Upper lobe of left lung (tissue), 6 donors: ENCODE results near the gene S100A2. TPM values are rescaled to one million over a fixed set of nuclear protein-coding genes. Genes with fewer than 3 reads are reported as not detected.

Source experiments
- ATAC-seq, 2 donors: fragments of 200-7000 bp; cut with Tn5 transposase; one replicate each; pipeline ENCODE4 v1.9.1; 2022; ENCODE audit warnings: mild to moderate bottlenecking in 2 of 2, moderate library complexity in 2 of 2; ENCODE audit not compliant: low FRiP score in 2 of 2
- DNase-seq, 2 donors: peaks; one replicate each; pipeline ENCODE4 v3.0.0-alpha.2; 2019 to 2020
- H3K27ac ChIP-seq, 4 donors: fragments of 200-600 bp; sonication (generic); one replicate each; pipeline ENCODE4 v1.5.1; 2016 to 2019
- H3K27me3 ChIP-seq, 4 donors: fragments of 200-600 bp; sonication (generic); one replicate each; pipeline ENCODE4 v1.5.1; 2017 to 2019
- H3K36me3 ChIP-seq, 4 donors: fragments of 200-600 bp; sonication (generic); one replicate each; pipeline ENCODE4 v1.5.1; 2016 to 2019
- H3K4me1 ChIP-seq, 4 donors: fragments of 200-600 bp; sonication (generic); one replicate each; pipeline ENCODE4 v1.5.1; 2018 to 2019
- H3K4me3 ChIP-seq, 4 donors: fragments of 200-600 bp; sonication (generic); one replicate each; pipeline ENCODE4 v1.5.1; 2017 to 2019; ENCODE audit warnings: mild to moderate bottlenecking in 2 of 4, moderate library complexity in 1 of 4
- H3K9me3 ChIP-seq, 4 donors: fragments of 200-600 bp; sonication (generic); one replicate each; pipeline ENCODE4 v1.5.1; 2018 to 2019
- EP300 ChIP-seq, 4 donors: sonication (generic); formaldehyde crosslinking; IDR thresholded peaks; one replicate each; pipeline ENCODE4 v1.5.1; 2017; ENCODE audit warnings: antibody characterized with exemption in 4 of 4, control low read depth in 2 of 4
- POLR2A ChIP-seq, 4 donors: fragments of 450-650 bp; IDR thresholded peaks; one replicate each; pipeline ENCODE4 v1.5.1; 2016 to 2017; ENCODE audit warnings: antibody characterized with exemption in 4 of 4, mild to moderate bottlenecking in 2 of 4
- POLR2AphosphoS5 ChIP-seq, 2 donors: sonication (generic); formaldehyde crosslinking; IDR thresholded peaks; one replicate each; pipeline ENCODE4 v1.5.1; 2017; ENCODE audit warnings: antibody characterized with exemption in 2 of 2
- WGBS, 2 donors: methylation state at CpG; one replicate each; pipeline ENCODE4 v1.1.5; 2017 to 2018; 5-methylcytosine and 5-hydroxymethylcytosine counted together
- total RNA-seq, 6 donors: library from RNA; depleted of rRNA in 4 of 6; stranded (reverse); fragments of >200 nt in 4 of 6; gene quantifications; one replicate each; pipeline versions ENCODE4 v1.1.0 to v1.2.1, GENCODE V29; 2016 to 2021
- TF ChIP-seq, protein P1 (sequence below), 6 experiments: fragments of 450-650 bp in 4 of 6; fragments of 200-600 bp in 2 of 6; sonication (generic) in 2 of 6; IDR thresholded peaks; one replicate each; pipeline ENCODE4 v1.5.1; 2016 to 2019; ENCODE audit warnings: antibody characterized with exemption in 6 of 6
- donor health status: DM: no; HTN: no; CAD: no; lungs with moderate emphysema.
- donor health status: DM: no; HTN: yes; CAD: no; lungs with severe emphysema.

S100A2 gene
- total RNA-seq, 6 donors from 2014 or later = 2.0 to 12.0 (median 7.9) TPM; not detected in 1

DNA sequence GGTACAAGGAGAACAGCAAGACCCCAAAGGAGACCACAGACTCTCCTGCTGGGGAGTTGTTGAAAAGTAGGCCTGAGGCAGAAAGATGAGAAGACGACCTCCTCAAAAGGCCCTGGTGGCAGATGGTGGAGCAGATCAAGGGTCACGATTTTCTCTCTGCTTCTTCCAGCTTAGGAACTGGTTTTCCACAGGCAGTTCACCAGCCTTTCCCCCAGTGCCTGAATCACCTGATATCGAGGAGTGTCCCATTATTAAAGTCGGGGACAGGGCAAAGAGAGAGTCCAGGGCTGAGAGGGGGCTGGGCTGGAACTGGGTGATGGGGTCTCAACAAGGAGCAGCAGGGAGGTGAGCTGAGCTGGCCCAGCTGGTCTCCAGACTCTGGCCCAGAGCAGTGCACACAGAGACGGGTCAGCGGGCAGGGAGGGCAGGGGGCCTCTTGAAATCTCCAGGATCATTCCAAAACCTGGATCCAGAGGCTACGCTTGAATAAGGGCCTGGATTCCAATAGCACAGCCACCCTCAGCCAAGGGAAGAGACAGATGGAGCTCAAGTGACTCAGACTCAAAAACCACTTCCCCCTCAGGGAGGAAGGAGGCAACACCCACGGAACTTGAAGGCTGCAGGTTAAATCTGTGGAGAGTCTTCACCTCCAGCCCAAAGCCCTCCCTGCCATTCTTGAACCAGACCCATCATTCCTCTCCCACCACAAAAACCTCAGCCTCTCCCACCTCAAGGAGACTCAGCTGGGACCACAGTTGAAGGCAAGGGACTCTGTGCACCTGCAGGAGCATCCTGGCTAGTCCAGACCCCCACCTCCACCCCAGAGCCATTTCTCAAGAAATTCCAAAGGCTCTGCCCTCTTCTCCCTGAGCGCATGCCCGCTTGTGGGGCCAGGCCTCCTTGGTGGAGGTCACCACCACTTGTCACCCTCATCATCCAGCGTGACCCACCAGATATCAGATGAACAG lies 25.0 kb downstream of the S100A2 start, which contains the start of gene S100A5:
TSS of gene S100A5 (minus strand) at position 541 of the 968 bp plus-strand sequence. CDS start 743 bp downstream, outside the sequence.
- H3K27me3 ChIP-seq = no peaks in the 10 kb centered on the region
- TF ChIP-seq EP300 (IDR thresholded peaks at IDR 0.05) (no peak), POLR2AphosphoS5 (IDR thresholded peaks at IDR 0.05) (no peak), POLR2A (IDR thresholded peaks at IDR 0.05) (no peak)
- TF ChIP-seq, protein P1, sequence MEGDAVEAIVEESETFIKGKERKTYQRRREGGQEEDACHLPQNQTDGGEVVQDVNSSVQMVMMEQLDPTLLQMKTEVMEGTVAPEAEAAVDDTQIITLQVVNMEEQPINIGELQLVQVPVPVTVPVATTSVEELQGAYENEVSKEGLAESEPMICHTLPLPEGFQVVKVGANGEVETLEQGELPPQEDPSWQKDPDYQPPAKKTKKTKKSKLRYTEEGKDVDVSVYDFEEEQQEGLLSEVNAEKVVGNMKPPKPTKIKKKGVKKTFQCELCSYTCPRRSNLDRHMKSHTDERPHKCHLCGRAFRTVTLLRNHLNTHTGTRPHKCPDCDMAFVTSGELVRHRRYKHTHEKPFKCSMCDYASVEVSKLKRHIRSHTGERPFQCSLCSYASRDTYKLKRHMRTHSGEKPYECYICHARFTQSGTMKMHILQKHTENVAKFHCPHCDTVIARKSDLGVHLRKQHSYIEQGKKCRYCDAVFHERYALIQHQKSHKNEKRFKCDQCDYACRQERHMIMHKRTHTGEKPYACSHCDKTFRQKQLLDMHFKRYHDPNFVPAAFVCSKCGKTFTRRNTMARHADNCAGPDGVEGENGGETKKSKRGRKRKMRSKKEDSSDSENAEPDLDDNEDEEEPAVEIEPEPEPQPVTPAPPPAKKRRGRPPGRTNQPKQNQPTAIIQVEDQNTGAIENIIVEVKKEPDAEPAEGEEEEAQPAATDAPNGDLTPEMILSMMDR (IDR thresholded peaks at IDR 0.05) = no peak
- H3K36me3 ChIP-seq = peaks cover 0 to 16% (median 2%) of the 10 kb centered on the region in 4 donors
- ATAC-seq = peak in 1 of 2 donors; percentile 2
- no peaks in the 10 kb centered on the region for H3K9me3 ChIP-seq
- peak within 1 kb of the TSS; percentile 57 to 88 (median 78) for H3K27ac ChIP-seq
- peaks cover 59 to 71% (median 64%) of the 10 kb centered on the region in 4 donors for H3K4me1 ChIP-seq
- 71 to 79% methylated on average over 11 of the region's 11 CpGs for WGBS, 2 donors
- no peak within 1 kb of the TSS for H3K4me3 ChIP-seq
- no peak for DNase-seq

DNA sequence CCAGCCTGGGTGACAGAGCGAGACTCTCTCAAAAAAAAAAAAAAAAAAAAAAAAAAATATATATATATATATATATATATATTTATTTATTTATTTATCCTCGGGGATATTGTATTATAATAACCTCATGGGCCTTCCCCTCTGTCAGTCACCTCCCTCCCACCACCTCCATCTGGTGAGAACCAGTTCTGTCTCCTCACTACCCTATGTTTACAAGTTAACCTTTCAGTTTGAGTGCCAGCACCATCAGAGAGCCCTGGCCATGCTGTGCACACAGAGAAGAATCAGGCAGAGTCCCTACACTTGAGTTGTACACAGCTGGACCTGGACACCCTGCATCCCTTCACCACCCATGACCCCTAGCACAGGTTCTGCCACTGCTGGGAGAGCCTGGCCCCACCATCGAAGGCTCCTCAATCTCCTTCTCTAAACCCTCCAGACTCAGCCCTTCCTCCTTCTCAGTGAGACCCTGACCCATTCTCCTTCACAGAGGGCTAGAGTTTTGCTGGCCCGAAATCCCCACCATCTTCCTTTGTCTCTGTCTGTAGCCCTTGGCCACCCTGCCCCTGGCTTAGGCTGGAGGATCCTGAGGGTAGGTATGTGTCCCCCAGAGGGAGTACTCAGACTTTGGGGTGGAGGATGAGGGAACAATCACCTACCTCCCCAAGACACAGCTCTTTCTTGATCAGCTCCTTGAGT lies 26.1 kb downstream of the S100A2 start:
- H3K9me3 ChIP-seq = no peaks in the 10 kb centered on the region
- 80 to 86% methylated on average over 4 of the region's 4 CpGs for WGBS, 2 donors
- TF ChIP-seq, protein P1 (IDR thresholded peaks at IDR 0.05) = no peak
- TF ChIP-seq POLR2A (IDR thresholded peaks at IDR 0.05) (no peak), EP300 (IDR thresholded peaks at IDR 0.05) (no peak), POLR2AphosphoS5 (IDR thresholded peaks at IDR 0.05) (no peak)
- ATAC-seq (no peak), DNase-seq (no peak)
- H3K4me1 ChIP-seq = peaks cover 50 to 67% (median 57%) of the 10 kb centered on the region in 4 donors
- peaks cover 0 to 18% (median 3%) of the 10 kb centered on the region in 4 donors for H3K36me3 ChIP-seq
- no peaks in the 10 kb centered on the region for H3K27me3 ChIP-seq
- H3K4me3 ChIP-seq = no peak overlapping the region
- H3K27ac ChIP-seq = peak overlapping the region in 1 of 4 donors; percentile 88

DNA sequence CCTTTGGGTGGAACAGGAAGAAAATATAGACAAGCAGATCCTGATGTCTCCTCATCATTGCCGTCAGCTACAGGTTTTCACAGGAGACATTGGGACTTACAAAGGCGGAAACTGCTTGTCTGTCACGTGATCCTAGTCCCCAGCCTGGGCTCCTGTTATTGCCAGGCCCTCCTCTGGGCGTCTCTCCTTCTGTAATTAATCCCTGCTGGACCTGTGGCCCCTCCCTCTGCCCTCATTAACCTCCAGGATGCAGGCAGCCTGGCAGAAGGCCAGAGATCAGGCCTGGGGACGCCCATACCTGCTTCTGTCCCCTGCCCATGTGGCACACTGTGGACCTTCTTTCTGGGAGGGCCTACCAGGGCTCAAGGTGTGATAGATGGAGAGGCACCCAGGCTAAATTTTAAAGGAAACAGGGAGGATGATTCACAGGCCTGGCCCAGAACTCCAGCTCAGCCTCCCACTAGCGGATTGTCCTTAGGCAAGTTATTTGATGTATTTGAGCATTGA lies 27.3 kb downstream of the S100A2 start:
- H3K4me3 ChIP-seq = no peak overlapping the region
- peaks cover 0 to 17% (median 8%) of the 10 kb centered on the region in 4 donors for H3K36me3 ChIP-seq
- H3K27me3 ChIP-seq = no peaks in the 10 kb centered on the region
- peaks cover 47 to 67% (median 57%) of the 10 kb centered on the region in 4 donors for H3K4me1 ChIP-seq
- ATAC-seq = no peak
- H3K27ac ChIP-seq = peak overlapping the region in 1 of 4 donors; percentile 46
- H3K9me3 ChIP-seq = no peaks in the 10 kb centered on the region
- TF ChIP-seq EP300 (IDR thresholded peaks at IDR 0.05) = no peak
- TF ChIP-seq POLR2AphosphoS5 (IDR thresholded peaks at IDR 0.05) = no peak
- TF ChIP-seq, protein P1 (IDR thresholded peaks at IDR 0.05) = no peak
- no peak for DNase-seq
- 67 to 71% methylated on average over 6 of the region's 6 CpGs for WGBS, 2 donors

DNA sequence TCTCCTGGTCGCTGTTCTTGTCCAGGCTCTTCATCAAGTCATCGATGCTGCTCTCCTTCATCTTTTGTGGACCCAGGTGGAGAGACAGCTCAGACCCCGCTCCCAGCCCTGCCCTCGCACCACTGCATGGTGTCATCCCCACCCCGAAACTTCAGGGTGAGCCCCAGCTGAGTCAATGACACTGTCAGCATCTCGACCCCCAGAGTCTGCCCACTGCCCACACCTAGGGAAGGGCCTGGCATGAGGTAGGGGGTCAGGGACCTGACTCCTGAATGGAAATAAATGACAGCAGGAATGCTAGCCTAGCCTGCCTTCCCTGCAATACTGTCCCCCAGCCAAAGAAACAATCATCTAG lies 28.3 kb downstream of the S100A2 start:
- Histone ChIP-seq H3K36me3 (peaks cover 0 to 11% (median 8%) of the 10 kb centered on the region in 4 donors), H3K4me3 (no peak overlapping the region), H3K4me1 (peaks cover 47 to 67% (median 56%) of the 10 kb centered on the region in 4 donors), H3K27ac (peak overlapping the region in 3 of 4 donors; percentile 98 to 100 (median 100)), H3K9me3 (no peaks in the 10 kb centered on the region), H3K27me3 (no peaks in the 10 kb centered on the region)
- TF ChIP-seq EP300 (IDR thresholded peaks at IDR 0.05) (no peak), POLR2A (IDR thresholded peaks at IDR 0.05) (no peak), POLR2AphosphoS5 (IDR thresholded peaks at IDR 0.05) (no peak)
- TF ChIP-seq, protein P1 (IDR thresholded peaks at IDR 0.05) = no peak
- ATAC-seq = no peak
- DNase-seq = no peak
- WGBS, 2 donors = 95 to 98% methylated on average over 6 of the region's 6 CpGs
